ENCODE measurements around the gene SRL. TPM values are rescaled to one million over a fixed set of nuclear protein-coding genes. Genes with fewer than 3 reads are reported as not detected.
A peak's percentile ranks its signal among the peaks of the same experiment; 100 is the strongest.

The SRL gene
- total RNA-seq, 1 experiment from 2014 or later: 0.11 TPM

GRCh38 chr16:4271176-4272113, 29.6 kb upstream of the SRL start (continued):
- TF ChIP-seq, protein P1, sequence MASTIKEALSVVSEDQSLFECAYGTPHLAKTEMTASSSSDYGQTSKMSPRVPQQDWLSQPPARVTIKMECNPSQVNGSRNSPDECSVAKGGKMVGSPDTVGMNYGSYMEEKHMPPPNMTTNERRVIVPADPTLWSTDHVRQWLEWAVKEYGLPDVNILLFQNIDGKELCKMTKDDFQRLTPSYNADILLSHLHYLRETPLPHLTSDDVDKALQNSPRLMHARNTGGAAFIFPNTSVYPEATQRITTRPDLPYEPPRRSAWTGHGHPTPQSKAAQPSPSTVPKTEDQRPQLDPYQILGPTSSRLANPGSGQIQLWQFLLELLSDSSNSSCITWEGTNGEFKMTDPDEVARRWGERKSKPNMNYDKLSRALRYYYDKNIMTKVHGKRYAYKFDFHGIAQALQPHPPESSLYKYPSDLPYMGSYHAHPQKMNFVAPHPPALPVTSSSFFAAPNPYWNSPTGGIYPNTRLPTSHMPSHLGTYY (CRISPR knock-in tag; IDR thresholded peaks at IDR 0.05): 0 out of 2 replicates have a peak, but pooled peaks have one; percentile 41
- TF ChIP-seq JAZF1 (CRISPR knock-in tag; IDR thresholded peaks at IDR 0.05): no peak
- no peak for TF ChIP-seq NR3C1 (CRISPR knock-in tag; conservative IDR thresholded peaks at IDR 0.05; ENCODE audit: low read depth)
- peak; percentile 48; the same call in 1 of the 2 replicates for TF ChIP-seq EMX1 (CRISPR knock-in tag; IDR thresholded peaks at IDR 0.05)
- TF ChIP-seq, protein P2, sequence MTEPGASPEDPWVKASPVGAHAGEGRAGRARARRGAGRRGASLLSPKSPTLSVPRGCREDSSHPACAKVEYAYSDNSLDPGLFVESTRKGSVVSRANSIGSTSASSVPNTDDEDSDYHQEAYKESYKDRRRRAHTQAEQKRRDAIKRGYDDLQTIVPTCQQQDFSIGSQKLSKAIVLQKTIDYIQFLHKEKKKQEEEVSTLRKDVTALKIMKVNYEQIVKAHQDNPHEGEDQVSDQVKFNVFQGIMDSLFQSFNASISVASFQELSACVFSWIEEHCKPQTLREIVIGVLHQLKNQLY (CRISPR knock-in tag; IDR thresholded peaks at IDR 0.05): no peak
- no peak; the same call in 1 of the 2 replicates for TF ChIP-seq HMGA2 (CRISPR knock-in tag; IDR thresholded peaks at IDR 0.05)
- TF ChIP-seq OVOL2 (CRISPR knock-in tag; IDR thresholded peaks at IDR 0.05; ENCODE audit: borderline replicate concordance): no peak
- TF ChIP-seq, protein P3, sequence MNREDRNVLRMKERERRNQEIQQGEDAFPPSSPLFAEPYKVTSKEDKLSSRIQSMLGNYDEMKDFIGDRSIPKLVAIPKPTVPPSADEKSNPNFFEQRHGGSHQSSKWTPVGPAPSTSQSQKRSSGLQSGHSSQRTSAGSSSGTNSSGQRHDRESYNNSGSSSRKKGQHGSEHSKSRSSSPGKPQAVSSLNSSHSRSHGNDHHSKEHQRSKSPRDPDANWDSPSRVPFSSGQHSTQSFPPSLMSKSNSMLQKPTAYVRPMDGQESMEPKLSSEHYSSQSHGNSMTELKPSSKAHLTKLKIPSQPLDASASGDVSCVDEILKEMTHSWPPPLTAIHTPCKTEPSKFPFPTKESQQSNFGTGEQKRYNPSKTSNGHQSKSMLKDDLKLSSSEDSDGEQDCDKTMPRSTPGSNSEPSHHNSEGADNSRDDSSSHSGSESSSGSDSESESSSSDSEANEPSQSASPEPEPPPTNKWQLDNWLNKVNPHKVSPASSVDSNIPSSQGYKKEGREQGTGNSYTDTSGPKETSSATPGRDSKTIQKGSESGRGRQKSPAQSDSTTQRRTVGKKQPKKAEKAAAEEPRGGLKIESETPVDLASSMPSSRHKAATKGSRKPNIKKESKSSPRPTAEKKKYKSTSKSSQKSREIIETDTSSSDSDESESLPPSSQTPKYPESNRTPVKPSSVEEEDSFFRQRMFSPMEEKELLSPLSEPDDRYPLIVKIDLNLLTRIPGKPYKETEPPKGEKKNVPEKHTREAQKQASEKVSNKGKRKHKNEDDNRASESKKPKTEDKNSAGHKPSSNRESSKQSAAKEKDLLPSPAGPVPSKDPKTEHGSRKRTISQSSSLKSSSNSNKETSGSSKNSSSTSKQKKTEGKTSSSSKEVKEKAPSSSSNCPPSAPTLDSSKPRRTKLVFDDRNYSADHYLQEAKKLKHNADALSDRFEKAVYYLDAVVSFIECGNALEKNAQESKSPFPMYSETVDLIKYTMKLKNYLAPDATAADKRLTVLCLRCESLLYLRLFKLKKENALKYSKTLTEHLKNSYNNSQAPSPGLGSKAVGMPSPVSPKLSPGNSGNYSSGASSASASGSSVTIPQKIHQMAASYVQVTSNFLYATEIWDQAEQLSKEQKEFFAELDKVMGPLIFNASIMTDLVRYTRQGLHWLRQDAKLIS (CRISPR knock-in tag; IDR thresholded peaks at IDR 0.05; ENCODE audit: borderline replicate concordance): no peak
- no peak; the same call in 1 of the 2 replicates for TF ChIP-seq FOXP1 (CRISPR knock-in tag; IDR thresholded peaks at IDR 0.05; ENCODE audit: borderline replicate concordance)
- TF ChIP-seq IRF1 (CRISPR knock-in tag; IDR thresholded peaks at IDR 0.05): no peak
- no peak for TF ChIP-seq ZNF281 (CRISPR knock-in tag; IDR thresholded peaks at IDR 0.05)
- no peak for TF ChIP-seq ZNF396 (CRISPR knock-in tag; IDR thresholded peaks at IDR 0.05; ENCODE audit: borderline replicate concordance)
- TF ChIP-seq, protein P4, sequence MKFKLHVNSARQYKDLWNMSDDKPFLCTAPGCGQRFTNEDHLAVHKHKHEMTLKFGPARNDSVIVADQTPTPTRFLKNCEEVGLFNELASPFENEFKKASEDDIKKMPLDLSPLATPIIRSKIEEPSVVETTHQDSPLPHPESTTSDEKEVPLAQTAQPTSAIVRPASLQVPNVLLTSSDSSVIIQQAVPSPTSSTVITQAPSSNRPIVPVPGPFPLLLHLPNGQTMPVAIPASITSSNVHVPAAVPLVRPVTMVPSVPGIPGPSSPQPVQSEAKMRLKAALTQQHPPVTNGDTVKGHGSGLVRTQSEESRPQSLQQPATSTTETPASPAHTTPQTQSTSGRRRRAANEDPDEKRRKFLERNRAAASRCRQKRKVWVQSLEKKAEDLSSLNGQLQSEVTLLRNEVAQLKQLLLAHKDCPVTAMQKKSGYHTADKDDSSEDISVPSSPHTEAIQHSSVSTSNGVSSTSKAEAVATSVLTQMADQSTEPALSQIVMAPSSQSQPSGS (CRISPR knock-in tag; IDR thresholded peaks at IDR 0.05; ENCODE audit: borderline replicate concordance, low read depth): no peak
- TF ChIP-seq, protein P5, sequence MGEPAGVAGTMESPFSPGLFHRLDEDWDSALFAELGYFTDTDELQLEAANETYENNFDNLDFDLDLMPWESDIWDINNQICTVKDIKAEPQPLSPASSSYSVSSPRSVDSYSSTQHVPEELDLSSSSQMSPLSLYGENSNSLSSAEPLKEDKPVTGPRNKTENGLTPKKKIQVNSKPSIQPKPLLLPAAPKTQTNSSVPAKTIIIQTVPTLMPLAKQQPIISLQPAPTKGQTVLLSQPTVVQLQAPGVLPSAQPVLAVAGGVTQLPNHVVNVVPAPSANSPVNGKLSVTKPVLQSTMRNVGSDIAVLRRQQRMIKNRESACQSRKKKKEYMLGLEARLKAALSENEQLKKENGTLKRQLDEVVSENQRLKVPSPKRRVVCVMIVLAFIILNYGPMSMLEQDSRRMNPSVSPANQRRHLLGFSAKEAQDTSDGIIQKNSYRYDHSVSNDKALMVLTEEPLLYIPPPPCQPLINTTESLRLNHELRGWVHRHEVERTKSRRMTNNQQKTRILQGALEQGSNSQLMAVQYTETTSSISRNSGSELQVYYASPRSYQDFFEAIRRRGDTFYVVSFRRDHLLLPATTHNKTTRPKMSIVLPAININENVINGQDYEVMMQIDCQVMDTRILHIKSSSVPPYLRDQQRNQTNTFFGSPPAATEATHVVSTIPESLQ (CRISPR knock-in tag; IDR thresholded peaks at IDR 0.05): no peak
- peak; percentile 67 for TF ChIP-seq CREM (CRISPR knock-in tag; IDR thresholded peaks at IDR 0.05)
- TF ChIP-seq, protein P6, sequence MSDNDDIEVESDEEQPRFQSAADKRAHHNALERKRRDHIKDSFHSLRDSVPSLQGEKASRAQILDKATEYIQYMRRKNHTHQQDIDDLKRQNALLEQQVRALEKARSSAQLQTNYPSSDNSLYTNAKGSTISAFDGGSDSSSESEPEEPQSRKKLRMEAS (CRISPR knock-in tag; IDR thresholded peaks at IDR 0.05): peak; percentile 100
- peak; percentile 85; the same call in 1 of the 2 replicates for TF ChIP-seq ATF1 (CRISPR knock-in tag; IDR thresholded peaks at IDR 0.05)
- TF ChIP-seq, protein P7, sequence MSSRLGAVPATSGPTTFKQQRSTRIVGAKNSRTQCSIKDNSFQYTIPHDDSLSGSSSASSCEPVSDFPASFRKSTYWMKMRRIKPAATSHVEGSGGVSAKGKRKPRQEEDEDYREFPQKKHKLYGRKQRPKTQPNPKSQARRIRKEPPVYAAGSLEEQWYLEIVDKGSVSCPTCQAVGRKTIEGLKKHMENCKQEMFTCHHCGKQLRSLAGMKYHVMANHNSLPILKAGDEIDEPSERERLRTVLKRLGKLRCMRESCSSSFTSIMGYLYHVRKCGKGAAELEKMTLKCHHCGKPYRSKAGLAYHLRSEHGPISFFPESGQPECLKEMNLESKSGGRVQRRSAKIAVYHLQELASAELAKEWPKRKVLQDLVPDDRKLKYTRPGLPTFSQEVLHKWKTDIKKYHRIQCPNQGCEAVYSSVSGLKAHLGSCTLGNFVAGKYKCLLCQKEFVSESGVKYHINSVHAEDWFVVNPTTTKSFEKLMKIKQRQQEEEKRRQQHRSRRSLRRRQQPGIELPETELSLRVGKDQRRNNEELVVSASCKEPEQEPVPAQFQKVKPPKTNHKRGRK (CRISPR knock-in tag; IDR thresholded peaks at IDR 0.05; ENCODE audit: borderline replicate concordance): no peak
- no peak for TF ChIP-seq SOX15 (CRISPR knock-in tag; IDR thresholded peaks at IDR 0.05)
- no peak; the same call in 1 of the 2 replicates for TF ChIP-seq NFYB (CRISPR knock-in tag; conservative IDR thresholded peaks at IDR 0.05; ENCODE audit: low read depth)
- TF ChIP-seq PRRX2 (CRISPR knock-in tag; IDR thresholded peaks at IDR 0.05): 0 out of 2 replicates have a peak, but pooled peaks have one; percentile 59
- TF ChIP-seq ZNF219 (CRISPR knock-in tag; IDR thresholded peaks at IDR 0.05; ENCODE audit: borderline replicate concordance): no peak
- TF ChIP-seq TEAD4 (CRISPR knock-in tag; IDR thresholded peaks at IDR 0.05): no peak
